Measurements from ENCODE around the gene MBNL1. TPM values are rescaled to one million over a fixed set of nuclear protein-coding genes. Genes with fewer than 3 reads are reported as not detected.

Gene MBNL1
- polyA plus RNA-seq, 1 donor from 2014 or later: 200 TPM

DNA sequence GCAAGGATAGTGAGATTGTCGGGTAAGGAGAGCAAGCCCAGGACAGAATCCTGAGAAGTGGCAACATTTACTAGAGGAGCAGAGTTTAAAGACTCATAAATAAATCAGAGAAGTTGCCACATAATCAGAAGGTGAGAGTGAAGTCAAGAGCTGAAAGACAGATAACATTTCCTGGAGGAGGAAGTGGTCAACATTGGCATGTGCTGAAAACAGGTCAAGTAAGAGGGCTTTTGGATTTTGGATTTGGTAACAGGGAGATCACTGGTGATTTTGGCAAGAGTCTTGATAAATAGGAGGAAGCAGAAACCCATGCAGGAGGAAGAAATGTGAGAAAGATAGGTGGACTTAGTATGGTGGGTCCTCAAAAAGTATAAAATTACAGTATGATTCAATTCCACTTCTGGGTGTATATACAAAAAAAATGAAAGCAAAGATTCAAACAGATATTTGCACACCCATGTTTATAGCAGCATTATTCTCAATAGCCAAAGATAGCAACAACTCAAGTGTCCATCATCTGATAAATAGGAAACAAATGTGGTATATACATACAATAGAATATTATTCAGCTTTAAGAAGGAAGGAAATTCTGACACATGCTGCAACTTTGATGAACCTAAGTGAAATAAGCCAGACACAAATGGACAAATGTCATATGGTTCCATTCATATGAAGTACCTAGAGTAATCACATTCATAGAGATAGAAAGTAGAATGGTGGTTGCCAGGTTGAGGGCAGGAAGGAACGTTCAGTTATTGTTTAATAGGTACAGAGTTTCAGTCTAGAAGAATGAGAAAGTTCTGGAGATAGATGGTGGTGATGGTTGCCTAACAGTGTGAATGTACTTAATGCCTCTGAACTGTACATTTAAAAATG, 27.3 kb upstream of the MBNL1 start:
- Mint-ChIP-seq H3K4me3 (peak overlapping the region; percentile 45 to 93 (median 68)), H3K36me3 (no peaks in the 10 kb centered on the region), H3K27me3 (no peaks in the 10 kb centered on the region), H3K9me3 (peaks cover 0 to 4% (median 3%) of the 10 kb centered on the region in 3 donors), H3K27ac (peak overlapping the region; percentile 17 to 80 (median 75)), H3K4me1 (peaks cover 37 to 60% (median 50%) of the 10 kb centered on the region in 3 donors)

DNA sequence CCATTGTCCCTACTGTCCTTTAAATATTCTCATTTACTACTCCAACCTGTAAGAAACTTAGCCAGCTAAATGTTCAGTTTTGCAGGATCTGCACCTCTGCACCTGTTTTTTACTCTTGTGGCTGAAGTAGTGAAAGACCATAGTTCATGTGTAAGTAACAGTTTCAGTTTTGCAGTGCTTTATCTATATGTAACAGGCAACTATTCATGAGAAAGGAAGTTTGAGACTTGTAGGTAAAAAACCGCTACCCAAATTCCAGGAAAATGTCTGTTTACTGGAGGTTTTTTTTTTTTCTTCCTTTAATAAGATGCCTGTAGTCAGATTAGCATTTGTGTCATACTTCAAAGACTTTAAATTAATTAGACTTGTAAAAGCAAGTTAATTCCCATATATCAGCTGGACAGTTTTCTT, 25.4 kb upstream of the MBNL1 start:
- Mint-ChIP-seq H3K27ac (peak overlapping the region; percentile 5 to 96 (median 94)), H3K4me1 (peaks cover 34 to 49% (median 44%) of the 10 kb centered on the region in 3 donors), H3K4me3 (peak overlapping the region; percentile 81 to 93 (median 91)), H3K9me3 (no peaks in the 10 kb centered on the region), H3K36me3 (no peaks in the 10 kb centered on the region), H3K27me3 (no peaks in the 10 kb centered on the region)

DNA sequence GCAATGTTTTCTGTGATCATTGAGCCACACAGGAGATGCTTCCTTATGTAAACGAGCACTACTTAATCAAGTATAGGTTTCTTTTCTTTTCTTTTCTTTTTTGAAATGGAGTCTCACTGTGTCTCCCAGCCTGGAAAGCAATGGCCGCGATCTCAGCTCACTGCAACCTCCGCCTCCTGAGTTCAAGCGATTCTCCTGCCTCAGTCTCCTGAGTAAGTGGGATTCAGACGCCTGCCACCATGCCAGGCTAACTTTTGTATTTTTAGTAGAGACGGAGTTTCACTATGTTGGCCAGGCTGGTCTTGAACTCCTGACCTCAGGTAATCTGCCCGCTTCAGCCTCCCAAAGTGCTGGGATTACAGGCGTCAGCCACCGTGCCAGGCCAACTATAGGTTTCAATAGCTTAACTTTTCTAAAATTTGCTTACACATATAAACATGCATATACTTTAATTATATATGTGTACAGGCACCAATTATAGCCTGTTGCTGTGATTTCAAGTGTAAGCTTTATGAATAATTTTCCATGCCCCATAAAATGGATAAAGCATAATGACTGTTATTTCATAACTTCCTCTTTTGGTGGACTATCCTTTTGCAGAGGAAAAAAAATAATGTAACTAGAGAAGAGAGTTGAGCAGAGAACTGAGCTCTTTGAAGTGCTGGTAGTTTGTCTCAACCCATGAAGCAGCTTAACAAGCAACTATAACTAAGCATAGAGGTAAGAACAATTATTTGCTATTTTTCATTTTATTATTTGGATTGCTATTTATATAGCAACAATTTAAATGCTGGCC, 24.8 kb upstream of the MBNL1 start:
- H3K4me3 Mint-ChIP-seq: peak overlapping the region; percentile 81 to 93 (median 91)
- H3K9me3 Mint-ChIP-seq: no peaks in the 10 kb centered on the region
- H3K27me3 Mint-ChIP-seq: no peaks in the 10 kb centered on the region
- no peaks in the 10 kb centered on the region for H3K36me3 Mint-ChIP-seq
- peaks cover 34 to 45% (median 43%) of the 10 kb centered on the region in 3 donors for H3K4me1 Mint-ChIP-seq
- peak overlapping the region; percentile 5 to 96 (median 94) for H3K27ac Mint-ChIP-seq

DNA sequence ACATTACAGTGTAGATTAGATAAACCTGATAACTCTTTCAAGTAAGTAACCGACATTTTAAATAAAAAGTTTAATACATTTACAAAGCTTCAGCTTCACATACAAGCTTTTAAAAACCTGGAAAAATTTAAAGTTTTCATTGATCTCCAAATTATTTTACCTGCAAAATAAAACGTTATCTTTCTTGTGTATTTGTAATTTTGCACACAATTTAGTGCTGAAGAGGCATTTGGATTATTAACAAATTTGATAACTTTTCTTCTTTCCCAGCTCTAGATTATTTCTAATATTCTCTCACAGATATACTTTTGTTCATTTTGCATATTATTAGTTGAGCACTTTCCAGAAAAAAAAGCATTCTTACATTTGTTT, 24.2 kb upstream of the MBNL1 start:
- H3K9me3 Mint-ChIP-seq: no peaks in the 10 kb centered on the region
- H3K27me3 Mint-ChIP-seq: no peaks in the 10 kb centered on the region
- H3K36me3 Mint-ChIP-seq: no peaks in the 10 kb centered on the region
- peak overlapping the region; percentile 5 to 96 (median 63) for H3K27ac Mint-ChIP-seq
- H3K4me1 Mint-ChIP-seq: peaks cover 34 to 45% (median 43%) of the 10 kb centered on the region in 3 donors
- peak overlapping the region; percentile 81 to 93 (median 91) for H3K4me3 Mint-ChIP-seq

DNA sequence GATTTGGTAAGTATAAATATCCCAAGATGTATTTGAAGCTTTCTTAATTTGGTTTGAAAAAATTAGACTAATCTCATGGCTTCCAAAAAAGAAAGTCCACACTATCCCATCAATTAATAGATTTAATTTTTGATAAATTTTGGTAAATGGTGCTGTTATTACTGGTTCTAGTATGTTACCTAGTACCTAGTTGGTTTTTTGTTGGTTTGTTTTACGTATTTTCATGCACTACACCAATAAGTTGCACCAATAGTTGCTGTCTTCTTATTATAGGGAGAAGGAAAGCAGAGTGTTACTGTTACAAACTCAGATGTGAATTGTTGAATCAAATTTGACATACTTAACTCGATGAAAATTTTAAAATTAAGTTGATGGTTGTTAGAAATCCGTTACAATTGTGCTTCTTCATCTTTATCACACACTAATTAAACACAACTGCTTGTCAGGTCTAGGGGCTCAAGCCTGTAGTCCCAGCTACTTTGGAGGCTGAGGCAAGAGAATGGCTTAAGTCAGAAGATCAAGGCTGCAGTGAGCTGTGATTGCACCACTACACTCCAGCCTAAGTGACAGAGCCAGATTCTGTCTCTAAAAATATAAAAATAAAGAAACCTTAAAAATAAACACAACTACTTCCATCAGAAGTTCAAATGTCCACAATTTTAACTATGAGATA, 23.1 kb upstream of the MBNL1 start:
- H3K27ac Mint-ChIP-seq: peak overlapping the region; percentile 29 to 86 (median 67)

DNA sequence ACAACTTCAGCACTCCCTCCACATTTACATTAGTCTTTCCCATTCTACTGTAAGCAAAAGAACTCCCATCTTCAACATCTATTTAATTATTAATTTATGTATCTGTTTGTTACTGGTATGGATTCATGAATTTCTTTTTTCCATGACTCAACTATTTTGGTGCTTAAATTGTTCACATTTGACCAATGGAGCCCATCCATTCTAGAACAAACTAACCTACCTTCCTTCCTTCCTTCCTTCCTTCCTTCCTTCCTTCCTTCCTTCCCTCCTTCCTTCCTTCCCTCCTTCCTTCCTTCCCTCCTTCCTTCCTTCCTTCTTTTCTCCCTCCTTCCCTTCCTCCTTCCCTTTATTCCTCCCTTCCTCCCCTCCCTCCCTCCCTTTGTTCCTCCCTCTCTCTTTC, 16.8 kb upstream of the MBNL1 start:
- H3K27ac Mint-ChIP-seq: peak overlapping the region in 1 of 3 donors; percentile 31
- H3K27me3 Mint-ChIP-seq: no peaks in the 10 kb centered on the region
- H3K9me3 Mint-ChIP-seq: no peaks in the 10 kb centered on the region
- H3K4me3 Mint-ChIP-seq: no peak overlapping the region
- peaks cover 48 to 51% (median 48%) of the 10 kb centered on the region in 3 donors for H3K4me1 Mint-ChIP-seq
- H3K36me3 Mint-ChIP-seq: peaks cover 2% of the 10 kb centered on the region

More for the DNA sequence above, 23.1 kb upstream of the MBNL1 start:
- H3K27me3 Mint-ChIP-seq: no peaks in the 10 kb centered on the region
- no peaks in the 10 kb centered on the region for H3K36me3 Mint-ChIP-seq
- no peaks in the 10 kb centered on the region for H3K9me3 Mint-ChIP-seq
- H3K4me3 Mint-ChIP-seq: peak overlapping the region; percentile 78 to 93 (median 84)
- H3K4me1 Mint-ChIP-seq: peaks cover 27 to 45% (median 33%) of the 10 kb centered on the region in 3 donors

DNA sequence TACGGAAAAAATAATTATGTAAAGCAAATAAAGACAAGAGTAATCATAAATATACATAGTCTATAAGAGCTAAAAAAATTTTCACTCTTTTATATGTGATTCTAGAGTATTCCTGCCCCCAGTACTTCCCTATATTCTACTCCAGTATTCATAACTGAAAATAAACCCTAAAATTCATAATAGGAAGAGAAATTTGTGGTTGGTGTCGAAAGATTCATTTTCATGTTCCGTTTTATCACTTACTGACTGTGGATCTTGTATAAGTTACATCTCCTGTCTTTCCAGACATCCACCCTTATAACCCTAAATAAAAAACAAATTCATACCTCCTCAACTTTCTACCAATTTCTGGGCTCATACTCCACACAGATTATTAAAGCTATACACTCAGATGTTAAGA, 16.0 kb upstream of the MBNL1 start:
- H3K27me3 Mint-ChIP-seq: no peaks in the 10 kb centered on the region
- peak overlapping the region; percentile 72 to 91 (median 90) for H3K27ac Mint-ChIP-seq
- H3K4me1 Mint-ChIP-seq: peaks cover 56 to 60% (median 57%) of the 10 kb centered on the region in 3 donors
- H3K36me3 Mint-ChIP-seq: peaks cover 2% of the 10 kb centered on the region
- no peaks in the 10 kb centered on the region for H3K9me3 Mint-ChIP-seq
- peak overlapping the region in 3 of 4 donors; percentile 2 to 79 (median 74) for H3K4me3 Mint-ChIP-seq

DNA sequence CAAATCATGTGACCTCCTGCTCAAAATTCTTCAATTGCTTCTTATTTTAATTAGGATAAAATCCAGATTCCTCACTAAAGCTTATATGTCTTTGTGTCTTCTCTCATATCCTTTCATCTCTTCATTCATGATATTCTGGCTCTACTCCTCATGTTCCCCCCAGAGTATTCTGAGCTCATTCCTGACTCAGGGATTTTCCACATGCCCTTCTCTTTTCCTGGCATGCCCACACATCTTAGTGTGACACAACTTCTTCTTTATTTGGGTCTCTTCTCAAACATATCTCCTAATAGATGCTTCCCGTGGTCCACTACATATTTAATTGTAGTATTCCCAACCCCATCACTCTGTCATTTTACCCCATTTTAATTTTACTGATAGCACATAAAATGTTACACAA, 15.2 kb upstream of the MBNL1 start:
- Mint-ChIP-seq H3K4me3 (peak overlapping the region in 3 of 4 donors; percentile 2 to 88 (median 74)), H3K4me1 (peaks cover 60 to 65% (median 61%) of the 10 kb centered on the region in 3 donors), H3K9me3 (no peaks in the 10 kb centered on the region), H3K27ac (peak overlapping the region; percentile 72 to 91 (median 90)), H3K36me3 (peaks cover 2% of the 10 kb centered on the region), H3K27me3 (no peaks in the 10 kb centered on the region)

DNA sequence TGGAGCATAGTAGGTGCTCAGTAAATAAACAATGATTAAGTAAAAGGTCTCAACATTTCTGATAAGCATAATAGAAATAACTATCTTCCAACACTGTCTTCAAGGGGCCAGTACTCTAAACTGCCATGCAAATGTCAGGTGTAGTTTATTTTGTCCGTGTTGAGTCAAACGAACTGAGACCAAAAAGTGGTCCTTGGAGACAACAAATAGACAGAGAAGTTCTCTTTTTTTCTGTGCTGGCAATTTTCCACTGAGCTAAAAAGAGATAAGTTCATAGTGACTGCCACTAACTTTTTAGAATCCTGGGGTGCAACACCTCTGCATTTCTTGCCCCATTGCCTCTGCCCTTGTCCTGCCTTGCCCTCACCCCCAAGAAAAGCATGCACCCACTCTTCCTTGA, 14.7 kb upstream of the MBNL1 start:
- Mint-ChIP-seq H3K36me3 (peaks cover 2% of the 10 kb centered on the region), H3K27ac (peak overlapping the region; percentile 72 to 91 (median 90)), H3K4me3 (peak overlapping the region; percentile 2 to 88 (median 43)), H3K4me1 (peaks cover 65 to 70% (median 66%) of the 10 kb centered on the region in 3 donors), H3K27me3 (no peaks in the 10 kb centered on the region), H3K9me3 (no peaks in the 10 kb centered on the region)

DNA sequence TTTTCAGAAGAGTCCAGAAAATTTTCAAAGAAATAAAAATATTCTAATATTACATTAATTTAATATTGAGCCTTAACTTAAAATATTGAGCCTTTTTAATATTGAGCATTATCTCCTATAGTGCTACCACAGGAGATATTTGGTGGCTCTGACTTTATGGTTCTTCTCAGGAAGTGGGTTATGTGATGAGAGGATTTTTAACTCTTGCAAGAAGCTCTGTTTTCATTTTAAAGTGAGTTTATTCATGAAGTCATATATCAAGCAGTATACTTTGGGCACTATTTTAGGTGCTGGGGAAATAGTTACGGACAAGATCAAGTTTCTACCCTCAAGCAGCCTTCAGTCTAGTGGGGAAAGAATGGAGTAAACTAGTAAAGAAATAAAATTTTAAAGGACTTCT, 13.4 kb upstream of the MBNL1 start:
- Mint-ChIP-seq H3K4me1 (peaks cover 73 to 77% (median 74%) of the 10 kb centered on the region in 3 donors), H3K27me3 (no peaks in the 10 kb centered on the region), H3K27ac (no peak overlapping the region), H3K4me3 (peak overlapping the region in 1 of 4 donors; percentile 11), H3K9me3 (no peaks in the 10 kb centered on the region), H3K36me3 (peaks cover 2% of the 10 kb centered on the region)

DNA sequence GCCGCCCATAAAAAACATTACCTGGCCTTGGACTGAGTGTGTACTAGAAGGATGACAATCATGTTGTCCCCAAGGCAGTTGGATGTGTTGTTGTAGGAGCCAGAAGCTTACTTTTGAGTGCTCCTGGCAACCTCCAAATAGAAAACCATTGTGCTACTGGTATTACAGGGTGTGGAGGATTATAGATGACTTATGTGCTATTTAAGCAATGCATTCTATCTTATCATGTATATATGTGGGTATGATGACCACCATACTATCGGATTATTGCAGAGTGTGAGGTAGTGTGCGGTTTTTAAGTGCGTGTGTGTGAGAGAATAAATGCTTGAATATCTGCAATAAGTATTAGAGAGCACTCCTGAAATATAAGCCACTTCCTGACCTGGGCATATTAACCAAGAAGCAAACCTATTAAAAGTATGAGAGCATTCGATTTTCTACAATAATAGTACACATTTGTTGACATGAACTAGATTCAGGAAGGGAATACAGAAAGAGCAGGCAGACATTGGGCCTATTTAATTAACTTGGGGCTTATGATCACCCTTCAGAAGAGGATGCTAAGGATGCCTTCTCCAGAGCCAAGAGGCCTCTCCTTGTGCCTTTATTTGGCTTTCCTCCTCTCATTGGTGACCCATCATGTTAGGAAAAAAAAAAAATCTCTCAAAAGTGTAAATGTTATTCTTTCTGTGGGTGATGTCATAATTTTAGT, 11.7 kb upstream of the MBNL1 start:
- Mint-ChIP-seq H3K9me3 (no peaks in the 10 kb centered on the region), H3K36me3 (peaks cover 2% of the 10 kb centered on the region), H3K27me3 (no peaks in the 10 kb centered on the region), H3K4me1 (peaks cover 69 to 73% (median 73%) of the 10 kb centered on the region in 3 donors), H3K27ac (peak overlapping the region; percentile 10 to 87 (median 74)), H3K4me3 (peak overlapping the region; percentile 0 to 82 (median 50))

DNA sequence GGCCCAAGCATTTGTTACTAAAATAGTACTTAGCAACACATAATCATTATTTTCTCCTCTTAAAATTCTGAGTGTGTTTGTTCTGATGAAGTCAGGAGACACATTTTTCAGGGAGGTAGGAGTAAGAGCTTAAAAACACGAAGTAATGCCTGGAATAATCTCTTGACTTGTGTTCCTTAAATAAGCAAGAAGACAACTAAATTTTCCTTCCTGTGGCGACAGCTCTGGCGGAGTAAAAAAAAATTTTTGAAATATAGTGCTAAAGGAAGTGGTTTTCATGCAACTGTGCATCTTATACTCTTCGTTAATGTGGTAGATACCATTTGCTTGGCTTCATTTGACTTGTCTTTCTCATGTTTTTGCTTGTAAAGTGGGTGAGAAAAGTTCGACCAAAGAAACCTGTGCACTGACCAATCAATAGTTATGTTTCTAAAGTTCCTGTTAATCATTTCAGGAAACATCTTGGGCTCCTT, 11.1 kb upstream of the MBNL1 start:
- Mint-ChIP-seq H3K27ac (peak overlapping the region; percentile 10 to 87 (median 74)), H3K4me1 (peaks cover 66 to 74% (median 72%) of the 10 kb centered on the region in 3 donors), H3K9me3 (no peaks in the 10 kb centered on the region), H3K4me3 (peak overlapping the region; percentile 0 to 82 (median 50)), H3K27me3 (no peaks in the 10 kb centered on the region), H3K36me3 (peaks cover 2% of the 10 kb centered on the region)

DNA sequence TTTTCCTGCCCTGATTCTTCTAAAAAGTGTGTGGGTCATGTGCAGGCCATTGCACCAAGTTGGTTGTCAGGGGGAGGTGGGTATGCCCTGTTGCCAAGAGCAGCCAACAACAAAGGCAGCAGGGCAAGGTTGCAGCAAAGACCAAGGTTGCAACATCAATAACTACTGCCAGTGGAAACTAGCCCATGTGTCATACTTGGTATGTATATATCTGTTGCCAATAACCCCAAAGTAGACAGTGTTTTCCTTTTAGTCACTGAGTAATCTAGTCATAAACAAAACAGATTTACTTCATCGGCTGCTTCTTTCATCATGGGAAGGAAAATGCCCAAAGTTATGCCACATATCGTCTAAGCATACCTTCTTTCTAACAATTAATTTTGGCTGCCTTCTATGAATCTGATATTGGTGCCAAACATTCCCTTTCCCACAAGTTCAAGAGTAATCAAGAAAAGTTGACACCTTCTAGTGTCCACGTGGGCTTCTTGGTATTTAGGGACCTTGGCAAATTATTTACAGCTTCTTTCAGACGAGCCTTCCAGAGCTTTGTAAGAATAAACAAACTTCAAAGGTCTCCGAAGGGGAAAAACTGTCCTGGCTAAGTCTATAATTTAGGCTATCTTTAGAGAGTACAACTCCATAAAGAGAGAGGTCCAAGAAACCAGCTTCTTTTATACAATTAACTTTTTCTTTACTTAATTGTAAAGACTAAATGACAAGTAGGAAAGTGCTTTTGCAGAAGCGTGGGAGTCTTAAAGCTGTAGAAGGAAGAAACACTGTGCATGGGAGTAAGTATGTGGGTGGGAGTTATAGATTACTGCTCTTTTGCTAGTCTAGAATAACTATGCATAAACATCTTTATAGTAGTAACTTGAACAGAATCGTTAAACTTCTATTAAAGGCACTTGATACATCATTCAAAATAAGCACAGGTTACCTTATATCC, 10.0 kb upstream of the MBNL1 start:
- Mint-ChIP-seq H3K27me3 (no peaks in the 10 kb centered on the region), H3K4me3 (peak overlapping the region in 3 of 4 donors; percentile 4 to 69 (median 56)), H3K36me3 (peaks cover 2% of the 10 kb centered on the region), H3K4me1 (peaks cover 58 to 65% (median 65%) of the 10 kb centered on the region in 3 donors), H3K9me3 (peaks cover 0 to under 1% (median 0%) of the 10 kb centered on the region in 3 donors), H3K27ac (peak overlapping the region; percentile 7 to 81 (median 18))
